WTC11 (cell line): ENCODE results near the gene SPDL1. TPM values are rescaled to one million over a fixed set of nuclear protein-coding genes. Genes with fewer than 3 reads are reported as not detected.

Experiments used
- ATAC-seq: fragments of 200-7000 bp; cut with Tn5 transposase; 2 replicates; pipeline ENCODE4 v1.10.0; 2021; ENCODE audit warnings: mild to moderate bottlenecking, moderate library complexity
- CTCF ChIA-PET: fragments of 300-600 bp; sonication (Branson Sonifier 250); formaldehyde crosslinking; loops from one replicate; lab custom pipeline; 2021; ENCODE audit warnings: antibody characterized with exemption; lab: Charles Lee
- POLR2A ChIA-PET: fragments of 350-600 bp; sonication (Branson Sonifier 250); formaldehyde crosslinking; loops from one replicate; lab custom pipeline; 2021; ENCODE audit warnings: antibody characterized with exemption; lab: Charles Lee
- DNase-seq: peaks from one replicate; pipeline ENCODE4 v3.0.0; 2021; ENCODE audit warnings: low spot score
- H3K27ac Mint-ChIP-seq: 2 replicates; pipeline ENCODE4 v1.8.0; 2021; ENCODE audit warnings: mixed read lengths
- H3K27me3 Mint-ChIP-seq: 2 replicates; pipeline ENCODE4 v1.8.0; 2021; ENCODE audit warnings: low read depth, mild to moderate bottlenecking, moderate library complexity, mixed read lengths
- H3K36me3 Mint-ChIP-seq: 2 replicates; pipeline ENCODE4 v1.8.0; 2021; ENCODE audit warnings: mixed read lengths
- H3K4me1 Mint-ChIP-seq: 2 replicates; pipeline ENCODE4 v1.8.0; 2022; ENCODE audit warnings: mixed read lengths
- H3K4me3 Mint-ChIP-seq: 2 replicates; pipeline ENCODE4 v1.8.0; 2021; ENCODE audit warnings: mild to moderate bottlenecking, moderate library complexity, mixed read lengths
- H3K9me3 Mint-ChIP-seq: 2 replicates; pipeline ENCODE4 v1.8.0; 2021; ENCODE audit warnings: mixed read lengths
- ATF2 ChIP-seq: sonication (generic); formaldehyde crosslinking; IDR thresholded peaks from 2 replicates; pipeline ENCODE4 v1.8.1; 2022; ENCODE audit warnings: low read depth, missing genetic modification reagents, borderline replicate concordance
- E2F5 ChIP-seq: sonication (generic); formaldehyde crosslinking; IDR thresholded peaks from 2 replicates; pipeline ENCODE4 v1.8.1; 2022; ENCODE audit warnings: mild to moderate bottlenecking, moderate library complexity, missing genetic modification reagents
- GABPB1 ChIP-seq: sonication (generic); formaldehyde crosslinking; IDR thresholded peaks from 2 replicates; pipeline ENCODE4 v1.8.1; 2023; ENCODE audit warnings: mild to moderate bottlenecking, missing genetic modification reagents
- HMGXB4 ChIP-seq: sonication (generic); formaldehyde crosslinking; IDR thresholded peaks from 2 replicates; pipeline ENCODE4 v1.8.1; 2023; ENCODE audit warnings: mild to moderate bottlenecking, moderate library complexity, missing genetic modification reagents
- JUN ChIP-seq: sonication (generic); formaldehyde crosslinking; IDR thresholded peaks from 2 replicates; pipeline ENCODE4 v1.8.0; 2023; ENCODE audit warnings: mild to moderate bottlenecking, missing genetic modification reagents
- MYBL2 ChIP-seq: sonication (generic); formaldehyde crosslinking; IDR thresholded peaks from 2 replicates; pipeline ENCODE4 v1.8.1; 2023; ENCODE audit warnings: mild to moderate bottlenecking, moderate library complexity, missing genetic modification reagents
- NFATC4 ChIP-seq: fragments of 250-450 bp; sonication (Bioruptor Pico); IDR thresholded peaks from 2 replicates; pipeline ENCODE4 v1.9.0; 2021; ENCODE audit warnings: mild to moderate bottlenecking
- NR3C1 ChIP-seq: sonication (generic); formaldehyde crosslinking; conservative IDR thresholded peaks from 2 replicates; pipeline ENCODE4 v1.8.1; 2023; ENCODE audit warnings: low read depth, mild to moderate bottlenecking, missing genetic modification reagents
- OVOL2 ChIP-seq: fragments of 250-450 bp; sonication (Bioruptor Pico); IDR thresholded peaks from 2 replicates; pipeline ENCODE4 v1.9.0; 2021; ENCODE audit warnings: mild to moderate bottlenecking, borderline replicate concordance
- STAT6 ChIP-seq: sonication (generic); formaldehyde crosslinking; conservative IDR thresholded peaks from 2 replicates; pipeline ENCODE4 v1.8.1; 2023; ENCODE audit warnings: mild to moderate bottlenecking, low read depth, missing genetic modification reagents, moderate library complexity
- TCF7 ChIP-seq: sonication (generic); formaldehyde crosslinking; IDR thresholded peaks from 2 replicates; pipeline ENCODE4 v1.8.0; 2022; ENCODE audit warnings: mild to moderate bottlenecking, low read depth, missing genetic modification reagents, moderate library complexity
- USF1 ChIP-seq: sonication (generic); formaldehyde crosslinking; IDR thresholded peaks from 2 replicates; pipeline ENCODE4 v1.8.0; 2022; ENCODE audit warnings: mild to moderate bottlenecking, missing genetic modification reagents
- ZNF232 ChIP-seq: sonication (generic); formaldehyde crosslinking; IDR thresholded peaks from 2 replicates; pipeline ENCODE4 v1.8.0; 2022; ENCODE audit warnings: mild to moderate bottlenecking, missing genetic modification reagents
- ZNF396 ChIP-seq: fragments of 250-450 bp; sonication (Bioruptor Pico); IDR thresholded peaks from 2 replicates; pipeline ENCODE4 v1.8.0; 2021; ENCODE audit warnings: mild to moderate bottlenecking, moderate library complexity, borderline replicate concordance
- total RNA-seq: library from RNA; stranded (reverse); gene quantifications from 3 replicates; pipeline ENCODE4 v1.2.3, GENCODE V29; 2021
- TF ChIP-seq, protein P1 (sequence below): sonication (generic); formaldehyde crosslinking; IDR thresholded peaks from 2 replicates; pipeline ENCODE4 v1.8.1; 2023; ENCODE audit warnings: mild to moderate bottlenecking, missing genetic modification reagents
- TF ChIP-seq, protein P2 (sequence below): sonication (generic); formaldehyde crosslinking; IDR thresholded peaks from 2 replicates; pipeline ENCODE4 v1.8.1; 2023; ENCODE audit warnings: mild to moderate bottlenecking, missing genetic modification reagents

SPDL1 gene
- total RNA-seq, 1 experiment from 2014 or later: 35.1 TPM

GRCh38 chr5:169646856-169647255 lies 63.3 kb downstream of the SPDL1 start (continued):
- no peak for TF ChIP-seq STAT6 (CRISPR knock-in tag)
- no peak for TF ChIP-seq GABPB1 (CRISPR knock-in tag)
- no peak for TF ChIP-seq OVOL2 (CRISPR knock-in tag)
- TF ChIP-seq, protein P1, sequence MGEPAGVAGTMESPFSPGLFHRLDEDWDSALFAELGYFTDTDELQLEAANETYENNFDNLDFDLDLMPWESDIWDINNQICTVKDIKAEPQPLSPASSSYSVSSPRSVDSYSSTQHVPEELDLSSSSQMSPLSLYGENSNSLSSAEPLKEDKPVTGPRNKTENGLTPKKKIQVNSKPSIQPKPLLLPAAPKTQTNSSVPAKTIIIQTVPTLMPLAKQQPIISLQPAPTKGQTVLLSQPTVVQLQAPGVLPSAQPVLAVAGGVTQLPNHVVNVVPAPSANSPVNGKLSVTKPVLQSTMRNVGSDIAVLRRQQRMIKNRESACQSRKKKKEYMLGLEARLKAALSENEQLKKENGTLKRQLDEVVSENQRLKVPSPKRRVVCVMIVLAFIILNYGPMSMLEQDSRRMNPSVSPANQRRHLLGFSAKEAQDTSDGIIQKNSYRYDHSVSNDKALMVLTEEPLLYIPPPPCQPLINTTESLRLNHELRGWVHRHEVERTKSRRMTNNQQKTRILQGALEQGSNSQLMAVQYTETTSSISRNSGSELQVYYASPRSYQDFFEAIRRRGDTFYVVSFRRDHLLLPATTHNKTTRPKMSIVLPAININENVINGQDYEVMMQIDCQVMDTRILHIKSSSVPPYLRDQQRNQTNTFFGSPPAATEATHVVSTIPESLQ (CRISPR knock-in tag): no peak
- no peak for TF ChIP-seq TCF7

- H3K27ac Mint-ChIP-seq: no peak overlapping the region
- ChIA-PET POLR2A (no interaction called here), CTCF (no interaction called here)
- no peak for TF ChIP-seq HMGXB4
- TF ChIP-seq ATF2: no peak
- TF ChIP-seq, protein P2, sequence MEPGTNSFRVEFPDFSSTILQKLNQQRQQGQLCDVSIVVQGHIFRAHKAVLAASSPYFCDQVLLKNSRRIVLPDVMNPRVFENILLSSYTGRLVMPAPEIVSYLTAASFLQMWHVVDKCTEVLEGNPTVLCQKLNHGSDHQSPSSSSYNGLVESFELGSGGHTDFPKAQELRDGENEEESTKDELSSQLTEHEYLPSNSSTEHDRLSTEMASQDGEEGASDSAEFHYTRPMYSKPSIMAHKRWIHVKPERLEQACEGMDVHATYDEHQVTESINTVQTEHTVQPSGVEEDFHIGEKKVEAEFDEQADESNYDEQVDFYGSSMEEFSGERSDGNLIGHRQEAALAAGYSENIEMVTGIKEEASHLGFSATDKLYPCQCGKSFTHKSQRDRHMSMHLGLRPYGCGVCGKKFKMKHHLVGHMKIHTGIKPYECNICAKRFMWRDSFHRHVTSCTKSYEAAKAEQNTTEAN (CRISPR knock-in tag): no peak
- TF ChIP-seq NR3C1: no peak
- no peak for TF ChIP-seq NFATC4
- TF ChIP-seq ZNF396: no peak
- TF ChIP-seq MYBL2 (CRISPR knock-in tag): no peak
- no peak for TF ChIP-seq E2F5 (CRISPR knock-in tag)
- no peak for TF ChIP-seq USF1 (CRISPR knock-in tag)
- no peak for TF ChIP-seq ZNF232 (CRISPR knock-in tag)
- TF ChIP-seq STAT6 (CRISPR knock-in tag): no peak
- no peak for TF ChIP-seq JUN
- no peak for DNase-seq
- no peak for ATAC-seq
- H3K4me1 Mint-ChIP-seq: peaks cover 22% of the 10 kb centered on the region
- H3K9me3 Mint-ChIP-seq: no peaks in the 10 kb centered on the region
- no peaks in the 10 kb centered on the region for H3K27me3 Mint-ChIP-seq
- no peaks in the 10 kb centered on the region for H3K36me3 Mint-ChIP-seq
- H3K4me3 Mint-ChIP-seq: no peak overlapping the region
Observed at GRCh38 chr5:169647566-169647965, 64.0 kb downstream of the SPDL1 start.
